GM12892 (cell line): ENCODE results near the gene FBXW5.

Experiments
- POLR2A ChIP-seq: IDR thresholded peaks from 2 replicates; pipeline ENCODE4 v1.6.1; 2011; ENCODE audit warnings: low read depth, low read length, control low read depth
- POLR2AphosphoS5 ChIP-seq: IDR thresholded peaks from 2 replicates; pipeline ENCODE4 v1.6.1; 2011; ENCODE audit warnings: low read depth, low read length, control low read depth
- TAF1 ChIP-seq: IDR thresholded peaks from 2 replicates; pipeline ENCODE4 v1.6.1; 2011; ENCODE audit warnings: low read depth, mild to moderate bottlenecking, control low read depth, low read length, borderline replicate concordance

GRCh38 chr9:136960212-136960937 lies 15.8 kb upstream of the FBXW5 start:
- no peak for TF ChIP-seq POLR2AphosphoS5
- no peak for TF ChIP-seq POLR2A
- TF ChIP-seq TAF1 = no peak
